Neural cell (in vitro differentiated cells): Measurements from ENCODE around the gene ZNF407.

Source experiments
- CTCF ChIP-seq: fragments of 450-650 bp; IDR thresholded peaks from 2 replicates; pipeline ENCODE4 v1.5.1; 2014; ENCODE audit warnings: antibody characterized with exemption, mild to moderate bottlenecking, moderate library complexity; ENCODE audit not compliant: poor library complexity, severe bottlenecking
- EZH2 ChIP-seq: fragments of 200-600, 300-800 bp; shearing (Covaris generic), sonication (generic); IDR thresholded peaks from 2 replicates; pipeline ENCODE4 v1.6.1; 2014; ENCODE audit warnings: antibody characterized with exemption, low read length, borderline replicate concordance, mild to moderate bottlenecking; ENCODE audit not compliant: insufficient read depth, poor library complexity, severe bottlenecking
- POLR2AphosphoS5 ChIP-seq: IDR thresholded peaks from 2 replicates; pipeline ENCODE4 v1.6.1; 2012
- RAD21 ChIP-seq: fragments of 450-650 bp; conservative IDR thresholded peaks from 2 replicates; pipeline ENCODE4 v1.6.1; 2014; ENCODE audit warnings: antibody characterized with exemption, mild to moderate bottlenecking, moderate library complexity
- REST ChIP-seq: IDR thresholded peaks from 2 replicates; pipeline ENCODE4 v1.6.1; 2012; ENCODE audit warnings: borderline replicate concordance
- TAF1 ChIP-seq: IDR thresholded peaks from 2 replicates; pipeline ENCODE4 v1.6.1; 2012; ENCODE audit warnings: low read depth

- TF ChIP-seq CTCF (no peak), EZH2 (no peak), REST (no peak), TAF1 (no peak), POLR2AphosphoS5 (no peak), RAD21 (no peak)
Measured at GRCh38 chr18:74722237-74722636, 124.6 kb downstream of the ZNF407 start.
